NCI-H748 (cell line): Measurements from ENCODE around the gene REXO1.
"Not testable (repeated sequence)": the region's sequence is repeated elsewhere in the genome, so short reads cannot be mapped to it uniquely, and the experiment has no call there.

Experiments used
- DNase-seq: peaks from one replicate; lab custom pipeline; 2025; ENCODE audit not compliant: unreplicated experiment; lab: John Stamatoyannopoulos, UW

REXO1 gene

GRCh38 chr19:1799695-1800342 is 48.5 kb downstream of the REXO1 start:
- DNase-seq, result no peak

DNA sequence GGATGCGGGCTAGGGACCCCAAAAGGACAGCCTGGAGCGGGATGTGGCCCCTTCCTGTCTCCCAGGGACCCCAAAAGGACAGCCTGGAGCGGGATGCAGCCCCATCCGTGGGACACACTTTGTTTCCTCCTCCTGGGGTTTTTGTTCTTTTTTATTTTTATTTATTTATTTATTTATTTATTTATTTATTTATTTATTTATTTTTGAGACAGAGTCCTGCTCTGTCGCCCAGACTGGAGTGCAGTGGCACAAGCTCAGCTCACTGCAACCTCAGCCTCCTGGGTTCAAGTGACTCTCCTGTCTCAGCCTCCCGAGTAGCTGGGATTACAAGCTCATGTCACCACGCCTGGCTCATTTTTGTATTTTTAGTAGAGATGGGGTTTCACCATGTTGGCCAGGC is 51.0 kb downstream of the REXO1 start:
- DNase-seq, result not testable (repeated sequence)

DNA sequence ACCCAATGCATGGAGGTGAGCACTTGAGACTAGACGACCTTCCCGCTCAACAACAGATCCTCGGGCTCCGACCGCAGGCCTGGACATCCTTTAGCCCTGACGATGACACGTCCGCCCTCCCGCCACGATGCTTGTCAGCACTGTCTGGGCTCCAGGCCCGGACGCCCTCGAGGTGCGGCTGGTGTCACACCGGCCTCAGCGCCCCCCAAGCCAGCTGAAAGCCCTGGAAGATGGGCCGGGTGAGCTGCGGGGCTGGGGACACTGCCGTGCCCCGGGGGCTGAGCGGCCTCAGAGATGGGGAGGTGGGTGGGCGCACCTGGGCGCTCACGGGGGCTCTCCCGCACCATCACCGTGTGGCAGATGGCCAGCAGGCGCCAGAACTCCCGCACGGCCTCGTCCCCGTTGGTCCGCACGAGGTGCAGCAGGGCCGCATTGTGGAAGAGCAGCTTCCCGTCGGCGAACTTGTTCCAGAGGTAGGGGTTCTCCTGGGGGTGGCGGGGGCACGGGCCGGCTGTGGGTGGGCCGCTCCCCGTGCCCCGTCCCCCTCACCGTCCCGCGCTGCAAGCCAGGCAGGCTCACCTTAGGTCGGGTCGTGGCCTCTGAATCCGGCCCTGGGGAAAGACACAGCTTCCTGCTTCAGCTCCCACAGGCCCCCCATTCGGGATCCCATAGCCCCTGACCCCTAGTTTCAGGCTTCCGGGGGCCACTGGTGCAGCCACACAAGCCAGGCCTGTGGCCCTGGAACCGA is 51.7 kb downstream of the REXO1 start:
- DNase-seq, result no peak

GRCh38 chr19:1794424-1795172 is 53.7 kb downstream of the REXO1 start:
- no peak for DNase-seq

- no peak for DNase-seq
Measured at GRCh38 chr19:1791879-1792278, 56.4 kb downstream of the REXO1 start.

DNA sequence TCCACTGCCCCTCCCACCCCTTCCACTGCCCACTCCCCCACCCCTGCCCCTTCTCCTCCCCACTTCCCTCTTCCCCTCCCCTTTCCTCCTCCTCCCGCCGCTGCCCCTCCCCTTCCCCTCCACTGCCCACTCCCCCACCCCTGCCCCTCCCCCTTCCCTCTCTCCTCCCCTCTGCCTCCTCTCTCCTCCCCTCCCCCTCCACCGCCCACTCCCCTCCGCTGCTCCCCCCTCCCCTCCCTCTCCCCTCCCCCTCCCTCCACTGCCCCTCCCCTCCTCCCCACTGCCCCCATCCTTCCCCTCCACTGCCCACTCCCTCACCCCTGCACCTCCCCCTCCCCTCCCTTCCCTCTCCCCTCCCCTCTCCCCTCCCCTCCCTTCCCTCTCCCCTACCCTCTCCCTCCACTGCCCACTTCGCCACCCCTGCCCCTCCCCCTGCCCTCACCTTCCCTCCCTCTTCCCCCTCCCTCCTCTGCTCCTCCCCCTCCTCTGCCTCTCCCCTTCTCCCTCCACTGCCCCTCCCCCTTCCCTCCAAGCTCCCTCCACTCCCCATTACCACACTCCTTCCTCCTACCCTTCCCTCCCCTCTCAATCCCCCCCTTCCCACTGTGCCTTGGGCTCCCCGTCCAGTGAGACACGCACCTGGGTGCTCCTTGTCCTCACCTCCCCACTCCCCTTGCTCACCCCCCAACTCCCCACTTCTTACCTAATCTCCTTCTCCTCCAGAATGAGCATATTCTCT is 58.1 kb downstream of the REXO1 start:
- DNase-seq, result no peak

- DNase-seq, result peak; percentile 12
Measured at GRCh38 chr19:1789261-1790041, 58.8 kb downstream of the REXO1 start.

GRCh38 chr19:1787116-1787515 is 61.2 kb downstream of the REXO1 start:
- DNase-seq, result no peak

- no peak for DNase-seq
Measured at GRCh38 chr19:1786668-1787067, 61.6 kb downstream of the REXO1 start.

DNA sequence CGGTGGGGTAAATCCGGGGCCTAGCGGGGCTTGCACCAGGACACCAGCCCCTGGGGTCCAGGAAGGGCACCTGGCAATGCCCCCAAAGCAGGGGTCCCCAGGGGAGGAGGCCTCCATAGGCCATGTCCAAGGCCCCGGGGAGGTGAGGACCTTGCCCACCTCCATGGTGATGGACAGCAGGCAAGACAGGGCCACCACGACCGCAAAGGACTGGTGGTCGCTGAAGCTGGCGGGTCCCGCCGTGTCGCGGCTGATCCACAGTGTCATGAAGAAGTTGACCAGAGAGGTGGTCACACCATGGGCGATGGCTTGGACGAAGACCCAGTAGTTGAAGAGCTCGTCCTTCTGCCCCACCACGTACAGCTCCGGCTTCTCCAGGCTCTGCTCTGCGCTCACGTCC is 63.0 kb downstream of the REXO1 start:
- no peak for DNase-seq

GRCh38 chr19:1783874-1784273 is 64.4 kb downstream of the REXO1 start:
- DNase-seq, result no peak

GRCh38 chr19:1783354-1783753 is 64.9 kb downstream of the REXO1 start:
- no peak for DNase-seq

DNA sequence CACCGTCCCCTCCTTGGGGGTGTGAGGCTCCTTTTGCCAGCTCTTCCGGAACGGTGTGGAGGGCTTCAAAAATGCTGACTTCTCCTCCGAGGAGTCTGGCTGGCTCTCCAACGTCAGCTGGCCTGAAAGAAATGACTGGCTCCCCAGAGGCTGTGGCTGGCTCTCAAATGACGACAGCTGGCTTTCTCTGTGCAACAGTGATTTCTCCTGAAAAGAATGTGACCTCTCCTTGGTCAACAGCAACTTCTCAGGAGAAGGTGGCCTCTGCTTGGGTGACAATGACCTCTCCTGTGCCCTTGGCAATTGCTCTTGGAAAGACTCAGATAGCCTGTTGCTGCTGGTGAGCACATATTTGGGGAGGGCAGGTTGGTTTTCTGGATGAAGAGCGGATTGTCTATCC is 65.8 kb downstream of the REXO1 start:
- no peak for DNase-seq

GRCh38 chr19:1780272-1780958 is 67.9 kb downstream of the REXO1 start:
- no peak for DNase-seq

GRCh38 chr19:1779574-1779973 is 68.7 kb downstream of the REXO1 start:
- DNase-seq, result no peak

DNA sequence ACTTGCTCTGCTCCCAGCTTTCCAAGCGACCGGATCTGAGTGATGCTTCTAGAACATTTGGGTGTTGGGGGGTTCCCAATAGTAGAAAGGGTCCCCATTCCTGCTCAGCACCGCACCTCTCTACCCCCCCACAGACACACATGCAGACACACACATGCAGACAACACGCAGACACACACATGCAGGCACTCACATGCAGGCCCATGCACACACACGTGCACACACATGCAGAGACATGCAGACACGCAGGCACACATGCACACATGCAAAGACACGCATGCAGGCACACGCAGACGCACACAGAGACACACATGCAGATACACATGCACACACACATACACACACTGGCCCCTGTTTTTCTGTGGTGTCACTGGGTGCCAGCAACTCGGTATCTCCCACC is 71.1 kb downstream of the REXO1 start:
- no peak for DNase-seq

- DNase-seq, result no peak
Measured at GRCh38 chr19:1776606-1777147, 71.6 kb downstream of the REXO1 start.

DNA sequence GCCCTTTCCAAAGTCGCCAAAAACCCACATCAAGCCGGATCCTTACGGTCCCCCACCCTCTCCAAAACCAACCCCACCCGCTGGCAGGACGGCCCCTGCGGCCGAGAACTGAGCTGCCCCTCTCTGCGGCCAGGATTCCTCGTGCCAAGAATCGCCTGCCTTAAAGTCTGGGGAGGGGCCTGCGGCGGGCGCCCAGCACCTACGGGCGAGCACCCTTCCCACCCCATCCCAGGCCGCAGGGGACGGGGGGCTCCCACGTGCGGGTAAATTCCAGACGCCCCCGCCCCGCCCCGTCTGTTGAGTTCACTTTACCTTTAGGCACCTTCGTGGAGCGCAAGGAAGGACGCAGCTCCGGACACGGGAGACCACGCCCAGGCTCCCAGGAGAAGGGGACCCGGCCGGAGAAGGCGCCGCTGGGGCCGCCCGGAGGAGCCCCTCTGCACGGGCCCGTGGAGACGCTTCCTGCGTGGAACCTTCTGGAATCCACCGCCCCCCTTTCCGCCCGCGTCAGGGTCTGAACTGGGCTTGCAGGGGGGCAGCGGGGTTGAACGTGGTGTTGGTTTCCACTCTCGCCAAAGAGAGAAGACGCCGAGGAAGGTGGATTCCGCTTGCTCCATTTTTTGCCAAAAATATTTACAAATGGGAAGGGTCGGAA is 72.2 kb downstream of the REXO1 start:
- no peak for DNase-seq
